Sigmoid colon (tissue), 4 donors: ENCODE measurements around the gene CHTF18.

Experiments used
- CTCF ChIP-seq, 4 experiments: fragments of 450-650 bp in 3 of 4; fragments of 200-600 bp in 1 of 4; IDR thresholded peaks; one replicate each; pipeline ENCODE4 v1.5.1; 2016 to 2019; ENCODE audit warnings: antibody characterized with exemption in 4 of 4, mild to moderate bottlenecking in 3 of 4, moderate library complexity in 2 of 4
- EP300 ChIP-seq, 4 donors: sonication (generic); formaldehyde crosslinking; IDR thresholded peaks; one replicate each; pipeline ENCODE4 v1.6.1; 2017; ENCODE audit warnings: antibody characterized with exemption in 4 of 4
- POLR2AphosphoS5 ChIP-seq, 4 donors: sonication (generic); formaldehyde crosslinking; IDR thresholded peaks; one replicate each; pipeline ENCODE4 v1.6.1; 2017; ENCODE audit warnings: antibody characterized with exemption in 4 of 4

DNA sequence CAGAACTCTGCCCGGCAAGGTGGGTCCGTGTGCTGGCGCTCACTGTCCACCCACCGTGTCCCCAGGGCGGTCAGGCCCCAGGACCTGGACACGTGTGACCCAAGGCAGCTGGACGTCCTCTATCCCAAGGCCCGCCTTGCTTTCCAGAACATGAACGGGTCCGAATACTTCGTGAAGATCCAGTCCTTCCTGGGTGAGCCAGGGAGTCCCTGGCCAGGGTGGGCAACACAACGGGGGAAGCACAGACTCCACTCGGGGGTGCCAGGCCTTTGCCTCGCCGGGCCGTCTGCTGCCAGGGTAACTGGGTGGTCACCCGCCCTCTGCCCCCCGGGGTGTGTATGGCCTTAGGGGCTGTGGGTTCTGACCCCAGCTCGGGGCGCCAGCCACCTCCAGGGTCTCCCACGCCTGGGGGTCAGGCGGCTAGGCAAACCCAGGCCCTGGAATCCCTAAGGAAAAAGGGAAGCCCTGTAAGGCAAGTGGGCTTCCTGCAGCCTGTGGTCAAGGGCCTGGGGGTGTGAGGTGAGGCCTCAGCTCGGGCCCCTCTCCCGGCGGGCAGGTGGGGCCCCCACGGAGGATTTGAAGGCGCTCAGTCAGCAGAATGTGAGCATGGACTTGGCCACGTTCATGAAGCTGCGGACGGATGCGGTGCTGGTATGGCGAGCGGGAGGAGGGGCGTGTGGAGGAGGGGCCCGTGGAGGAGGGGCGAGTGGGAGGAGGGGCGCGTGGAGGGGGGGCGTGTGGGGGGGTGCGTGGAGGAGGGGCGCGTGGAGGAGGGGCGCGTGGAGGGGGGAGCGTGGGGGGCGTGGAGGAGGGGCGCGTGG, 21.4 kb upstream of the CHTF18 start:
- TF ChIP-seq EP300 (IDR thresholded peaks at IDR 0.05) (no peak), CTCF (IDR thresholded peaks at IDR 0.05) (no peak), POLR2AphosphoS5 (IDR thresholded peaks at IDR 0.05) (no peak)
